Uterus (tissue), 2 donors: ENCODE data around the gene FAM200C.

Source experiments
- POLR2A ChIP-seq, 2 donors: fragments of 450-650 bp; IDR thresholded peaks; one replicate each; pipeline ENCODE4 v1.6.1; 2016; ENCODE audit warnings: antibody characterized with exemption in 2 of 2, mild to moderate bottlenecking in 1 of 2, moderate library complexity in 1 of 2
- TF ChIP-seq, protein P1 (sequence below), 4 experiments: fragments of 200-600 bp in 2 of 4; fragments of 450-650 bp in 2 of 4; sonication (generic) in 2 of 4; IDR thresholded peaks; one replicate each; pipeline ENCODE4 v1.5.1; 2016 to 2019; ENCODE audit warnings: antibody characterized with exemption in 4 of 4, mild to moderate bottlenecking in 2 of 4, moderate library complexity in 1 of 4

DNA sequence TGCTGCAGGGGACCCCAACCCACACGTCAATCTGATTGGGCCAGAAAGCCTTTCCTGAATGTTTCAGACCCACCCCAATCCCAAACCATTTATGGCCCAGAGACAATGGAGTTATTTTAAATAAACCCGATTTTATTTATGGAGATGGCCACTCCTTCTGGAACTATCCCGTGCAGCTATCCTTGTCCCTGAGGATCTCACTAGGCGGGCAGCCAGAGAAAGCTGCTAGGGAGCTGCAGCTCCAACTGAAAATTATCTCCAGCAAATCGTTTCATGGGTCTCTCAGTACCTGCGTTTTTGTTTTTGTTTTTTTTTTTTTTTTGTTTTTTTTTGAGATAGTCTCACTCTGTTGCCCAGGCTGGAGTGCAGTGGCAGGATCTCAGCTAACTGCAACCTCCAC lies 52.4 kb downstream of the FAM200C start:
- no peak for TF ChIP-seq POLR2A (IDR thresholded peaks at IDR 0.05)
- TF ChIP-seq, protein P1, sequence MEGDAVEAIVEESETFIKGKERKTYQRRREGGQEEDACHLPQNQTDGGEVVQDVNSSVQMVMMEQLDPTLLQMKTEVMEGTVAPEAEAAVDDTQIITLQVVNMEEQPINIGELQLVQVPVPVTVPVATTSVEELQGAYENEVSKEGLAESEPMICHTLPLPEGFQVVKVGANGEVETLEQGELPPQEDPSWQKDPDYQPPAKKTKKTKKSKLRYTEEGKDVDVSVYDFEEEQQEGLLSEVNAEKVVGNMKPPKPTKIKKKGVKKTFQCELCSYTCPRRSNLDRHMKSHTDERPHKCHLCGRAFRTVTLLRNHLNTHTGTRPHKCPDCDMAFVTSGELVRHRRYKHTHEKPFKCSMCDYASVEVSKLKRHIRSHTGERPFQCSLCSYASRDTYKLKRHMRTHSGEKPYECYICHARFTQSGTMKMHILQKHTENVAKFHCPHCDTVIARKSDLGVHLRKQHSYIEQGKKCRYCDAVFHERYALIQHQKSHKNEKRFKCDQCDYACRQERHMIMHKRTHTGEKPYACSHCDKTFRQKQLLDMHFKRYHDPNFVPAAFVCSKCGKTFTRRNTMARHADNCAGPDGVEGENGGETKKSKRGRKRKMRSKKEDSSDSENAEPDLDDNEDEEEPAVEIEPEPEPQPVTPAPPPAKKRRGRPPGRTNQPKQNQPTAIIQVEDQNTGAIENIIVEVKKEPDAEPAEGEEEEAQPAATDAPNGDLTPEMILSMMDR (IDR thresholded peaks at IDR 0.05), result no peak
